GM12878 (cell line): Measurements from ENCODE around the gene TEX28. TPM values are rescaled to one million over a fixed set of nuclear protein-coding genes. Genes with fewer than 3 reads are reported as not detected.

Experiments
- ATAC-seq: fragments of 200-7000 bp; cut with Tn5 transposase; 3 replicates; pipeline ENCODE4 v1.9.1; 2020; ENCODE audit warnings: mild to moderate bottlenecking, moderate library complexity
- BruUV-seq: library from RNA; stranded (reverse); fragments of 400-500 nt; replicated peaks from 2 replicates; lab custom pipeline; 2021; lab: Mats Ljungman, UMichigan
- CTCF ChIA-PET: fragments of 300-600 bp; sonication (Branson Sonifier 250); formaldehyde crosslinking; extraction: SDS; loops from one replicate; lab custom pipeline; 2021; ENCODE audit warnings: inconsistent platforms; lab: Yijun Ruan, JAX
- POLR2A ChIA-PET: fragments of 350-600 bp; formaldehyde crosslinking; extraction: SDS; loops from one replicate; lab custom pipeline; 2021; ENCODE audit warnings: inconsistent platforms; lab: Charles Lee
- RAD21 ChIA-PET: fragments of 300-600 bp; sonication (Branson Sonifier 250); formaldehyde crosslinking; loops from one replicate; lab custom pipeline; 2023; ENCODE audit warnings: antibody characterized with exemption; ENCODE audit not compliant: unreplicated experiment; lab: Charles Lee
- SMC1A ChIA-PET: fragments of 300-600 bp; sonication (Branson Sonifier 250); formaldehyde crosslinking; loops from one replicate; lab custom pipeline; 2023; ENCODE audit not compliant: unreplicated experiment, uncharacterized antibody; lab: Charles Lee
- DNase-seq: peaks from one replicate; pipeline ENCODE4 v3.0.0-alpha.2; 2011; ENCODE audit warnings: low read depth, low spot score
- FAIRE-seq: peaks from 3 replicates; lab custom pipeline; 2011; peaks lifted over from hg19 to GRCh38; lab: Jason Lieb, UNC
- H2AFZ ChIP-seq: 2 replicates; pipeline ENCODE4 v1.6.0; 2011; ENCODE audit warnings: low read depth, low read length, control low read depth; ENCODE audit not compliant: control insufficient read depth
- H3K27ac ChIP-seq: 2 replicates; pipeline ENCODE4 v1.5.1; 2011; ENCODE audit warnings: control low read depth; ENCODE audit not compliant: control insufficient read depth, insufficient read depth
- H3K27me3 ChIP-seq, 2 experiments: replicated peaks in 1 of 2; 2 replicates each; pipeline versions ENCODE4 v1.6.0 to v1.6.1; 2011; ENCODE audit warnings: low read length in 1 of 2; ENCODE audit not compliant: control insufficient read depth in 2 of 2, insufficient read depth in 2 of 2
- H3K36me3 ChIP-seq, 2 experiments: 2 replicates each; pipeline ENCODE4 v1.5.1; 2011; ENCODE audit warnings: low read length in 1 of 2; ENCODE audit not compliant: control insufficient read depth in 2 of 2, insufficient read depth in 2 of 2
- H3K4me1 ChIP-seq: 2 replicates; pipeline ENCODE4 v1.6.1; 2011; ENCODE audit warnings: mild to moderate bottlenecking, low read length, moderate library complexity, mixed read lengths; ENCODE audit not compliant: control insufficient read depth, insufficient read depth
- H3K4me2 ChIP-seq: 2 replicates; pipeline ENCODE4 v1.6.0; 2011; ENCODE audit warnings: control low read depth; ENCODE audit not compliant: control insufficient read depth, insufficient read depth
- H3K4me3 ChIP-seq: fragments of 200-600 bp; sonication (generic); 2 replicates; pipeline ENCODE4 v1.5.1; 2016
- H3K79me2 ChIP-seq: 2 replicates; pipeline ENCODE4 v1.6.0; 2011; ENCODE audit warnings: low read length; ENCODE audit not compliant: control insufficient read depth, insufficient read depth
- H3K9ac ChIP-seq: 2 replicates; pipeline ENCODE4 v1.8.0; 2011; ENCODE audit warnings: low read length, control low read depth, mixed read lengths; ENCODE audit not compliant: control insufficient read depth, insufficient read depth
- H3K9me3 ChIP-seq: replicated peaks from 3 replicates; pipeline ENCODE4 v1.5.1; 2011; ENCODE audit warnings: mild to moderate bottlenecking, low read length; ENCODE audit not compliant: control insufficient read depth, insufficient read depth
- H4K20me1 ChIP-seq: 2 replicates; pipeline ENCODE4 v1.6.0; 2011; ENCODE audit not compliant: control insufficient read depth, insufficient read depth
- CTCF ChIP-seq, 3 experiments: IDR thresholded peaks in 2 of 3; conservative IDR thresholded peaks in 1 of 3; 2 replicates each; pipeline ENCODE4 v1.5.1; 2011; ENCODE audit warnings: low read depth in 3 of 3, low read length in 3 of 3, mild to moderate bottlenecking in 3 of 3, control low read depth in 2 of 3, moderate library complexity in 2 of 3, inconsistent platforms in 1 of 3, mixed read lengths in 1 of 3; ENCODE audit not compliant: control insufficient read depth in 2 of 3, insufficient read depth in 1 of 3; ENCODE audit errors: extremely low read depth in 1 of 3
- ESRRA ChIP-seq: IDR thresholded peaks from 2 replicates; pipeline ENCODE4 v1.6.1; 2012; ENCODE audit warnings: mild to moderate bottlenecking, low read length, improper control_type of control experiment
- MYB ChIP-seq: fragments of 150-350 bp; IDR thresholded peaks from 2 replicates; pipeline ENCODE4 v1.6.1; 2014; ENCODE audit warnings: mild to moderate bottlenecking, low read depth, low read length, borderline replicate concordance
- RAD21 ChIP-seq: IDR thresholded peaks from 2 replicates; pipeline ENCODE4 v1.6.1; 2011; ENCODE audit warnings: mild to moderate bottlenecking, low read depth, low read length, moderate library complexity; ENCODE audit not compliant: insufficient read depth
- RELA ChIP-seq: fragments of 450-650 bp; IDR thresholded peaks from 2 replicates; pipeline ENCODE4 v1.8.0; 2014; ENCODE audit warnings: borderline replicate concordance; ENCODE audit not compliant: partially characterized antibody
- RUNX3 ChIP-seq: IDR thresholded peaks from 2 replicates; pipeline ENCODE4 v1.6.1; 2012; ENCODE audit warnings: low read length, inconsistent platforms
- SIX5 ChIP-seq: IDR thresholded peaks from 2 replicates; pipeline ENCODE4 v1.6.1; 2011; ENCODE audit warnings: mild to moderate bottlenecking, low read depth, low read length, moderate library complexity; ENCODE audit not compliant: severe bottlenecking
- SP1 ChIP-seq: IDR thresholded peaks from one replicate; pipeline ENCODE4 v1.6.1; 2011; ENCODE audit warnings: low read depth, low read length
- SPI1 ChIP-seq: IDR thresholded peaks from 2 replicates; pipeline ENCODE4 v1.6.1; 2011; ENCODE audit warnings: low read depth, mild to moderate bottlenecking, low read length, moderate library complexity, borderline replicate concordance; ENCODE audit not compliant: insufficient read depth
- SREBF1 ChIP-seq: IDR thresholded peaks from 2 replicates; pipeline ENCODE4 v1.6.1; 2012; ENCODE audit warnings: mild to moderate bottlenecking, low read length
- WGBS: methylation state at CpG from one replicate; pipeline ENCODE4 v1.1.6; 2016; ENCODE audit warnings: low lambda C conversion rate; ENCODE audit not compliant: insufficient replicate concordance, insufficient coverage; ENCODE audit errors: missing lambda C conversion rate; 5-methylcytosine and 5-hydroxymethylcytosine counted together
- in situ Hi-C: fragments of 300-500 bp; cut with MboI; formaldehyde crosslinking; loops from 9 replicates; pipeline ENCODE4 v1.14.3; 2018; ENCODE audit warnings: mixed read lengths
- intact Hi-C: fragments of 100-400 bp; cut with micrococcal nuclease; formaldehyde crosslinking; loops from one replicate; pipeline ENCODE4 v1.14.2; 2022; ENCODE audit not compliant: unreplicated experiment
- polyA plus RNA-seq, 11 experiments: library from polyadenylated mRNA; depleted of rRNA in 4 of 11; unstranded in 6 of 11; stranded (reverse) in 5 of 11; fragments of >200 nt; fragmentation: Nextera tagmentation in 4 of 11; fragmentation: Illumina TruSeq in 1 of 11; extraction: Ambion mirVana in 4 of 11; extraction: Trizol in 1 of 11; gene quantifications; 1 replicate in 1 of 11; 2 replicates in 10 of 11; pipeline versions ENCODE4 v1.2.1 to v1.2.3, GENCODE V29; 2011 to 2016; ENCODE audit warnings: inconsistent platforms in 2 of 11, missing spikeins in 2 of 11, low read depth in 1 of 11
- total RNA-seq, 4 experiments: library from RNA; depleted of rRNA in 3 of 4; stranded (reverse); fragments of >200 nt in 3 of 4; fragmentation: Illumina TruSeq in 1 of 4; extraction: Trizol in 1 of 4; gene quantifications; 2 replicates each; pipeline versions ENCODE4 v1.2.1 to v1.2.3, GENCODE V29; 2013 to 2021
- TF ChIP-seq, protein P1 (sequence below): fragments of 450-650 bp; IDR thresholded peaks from 2 replicates; pipeline ENCODE4 v1.6.1; 2014; ENCODE audit warnings: mild to moderate bottlenecking
- TF ChIP-seq, protein P2 (sequence below): fragments of 450-650 bp; conservative IDR thresholded peaks from 2 replicates; pipeline ENCODE4 v1.6.1; 2017; ENCODE audit warnings: mild to moderate bottlenecking, moderate library complexity

TEX28 gene
- total and polyA plus RNA-seq, 10 of the 15 experiments (the other 5 are each of a cell fraction or from before 2014, with no cell fraction given): not detected

- ChIA-PET SMC1A (interaction anchor here (1.4 kb wide), 1 partner anchor 9 kb away, joined by 4 read pairs; no protein-coding TSS in a partner anchor), RAD21 (interaction anchor here (0.8 to 1.1 kb wide), 2 partner anchors 12 to 52 kb away, joined by 3 to 5 read pairs; partner anchors contain the start of gene FLNA), POLR2A (interaction anchor here (0.7 kb wide), 1 partner anchor 229 kb away, joined by 5 read pairs; no protein-coding TSS in a partner anchor), CTCF (no interaction called here)
- in situ Hi-C loops: loop anchor here (25.0 kb wide), 1 partner anchor 184 kb away; the partner anchor contains the start of gene OPN1LW
- H3K9ac ChIP-seq: no peak overlapping the region
- H3K4me3 ChIP-seq: no peak overlapping the region
- H4K20me1 ChIP-seq: no peaks in the 10 kb centered on the region
- H3K9me3 ChIP-seq: no peaks in the 10 kb centered on the region
- no peak overlapping the region for H3K27ac ChIP-seq
- no peaks in the 10 kb centered on the region for H3K79me2 ChIP-seq
- no peak overlapping the region for H2AFZ ChIP-seq
- 66% methylated on average over 10 of the region's 10 CpGs for WGBS
- H3K36me3 ChIP-seq: no peaks in the 10 kb centered on the region
- ATAC-seq (peak; percentile 41; the same call in 2 of the 3 replicates), DNase-seq (no peak), FAIRE-seq (no peak)
- BruUV-seq: no TSS peak
- H3K4me1 ChIP-seq: peaks cover 16% of the 10 kb centered on the region
- H3K4me2 ChIP-seq: 0 out of 2 replicates have a peak overlapping the region, but pooled peaks have one; percentile 17
- TF ChIP-seq SP1: no peak
- TF ChIP-seq SIX5: no peak
- peak in 2 of 3 experiments; percentile 8 to 56; a peak in 3 of 6 replicates for TF ChIP-seq CTCF (IDR thresholded peaks at IDR 0.05 in 2 of 3, conservative IDR thresholded peaks at IDR 0.05 in 1 of 3; ENCODE audit: control insufficient read depth in 2 of 3, extremely low read depth in 1 of 3, insufficient read depth in 1 of 3, low read depth in 3 of 3, low read length in 3 of 3)
- TF ChIP-seq, protein P1, sequence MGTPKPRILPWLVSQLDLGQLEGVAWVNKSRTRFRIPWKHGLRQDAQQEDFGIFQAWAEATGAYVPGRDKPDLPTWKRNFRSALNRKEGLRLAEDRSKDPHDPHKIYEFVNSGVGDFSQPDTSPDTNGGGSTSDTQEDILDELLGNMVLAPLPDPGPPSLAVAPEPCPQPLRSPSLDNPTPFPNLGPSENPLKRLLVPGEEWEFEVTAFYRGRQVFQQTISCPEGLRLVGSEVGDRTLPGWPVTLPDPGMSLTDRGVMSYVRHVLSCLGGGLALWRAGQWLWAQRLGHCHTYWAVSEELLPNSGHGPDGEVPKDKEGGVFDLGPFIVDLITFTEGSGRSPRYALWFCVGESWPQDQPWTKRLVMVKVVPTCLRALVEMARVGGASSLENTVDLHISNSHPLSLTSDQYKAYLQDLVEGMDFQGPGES: no peak
- TF ChIP-seq SPI1: no peak
- no peak for TF ChIP-seq RELA
- no peak for TF ChIP-seq SREBF1
- no peak for TF ChIP-seq MYB
- TF ChIP-seq RUNX3: no peak
- TF ChIP-seq RAD21: 0 out of 2 replicates have a peak, but pooled peaks have one; percentile 34
- TF ChIP-seq, protein P2, sequence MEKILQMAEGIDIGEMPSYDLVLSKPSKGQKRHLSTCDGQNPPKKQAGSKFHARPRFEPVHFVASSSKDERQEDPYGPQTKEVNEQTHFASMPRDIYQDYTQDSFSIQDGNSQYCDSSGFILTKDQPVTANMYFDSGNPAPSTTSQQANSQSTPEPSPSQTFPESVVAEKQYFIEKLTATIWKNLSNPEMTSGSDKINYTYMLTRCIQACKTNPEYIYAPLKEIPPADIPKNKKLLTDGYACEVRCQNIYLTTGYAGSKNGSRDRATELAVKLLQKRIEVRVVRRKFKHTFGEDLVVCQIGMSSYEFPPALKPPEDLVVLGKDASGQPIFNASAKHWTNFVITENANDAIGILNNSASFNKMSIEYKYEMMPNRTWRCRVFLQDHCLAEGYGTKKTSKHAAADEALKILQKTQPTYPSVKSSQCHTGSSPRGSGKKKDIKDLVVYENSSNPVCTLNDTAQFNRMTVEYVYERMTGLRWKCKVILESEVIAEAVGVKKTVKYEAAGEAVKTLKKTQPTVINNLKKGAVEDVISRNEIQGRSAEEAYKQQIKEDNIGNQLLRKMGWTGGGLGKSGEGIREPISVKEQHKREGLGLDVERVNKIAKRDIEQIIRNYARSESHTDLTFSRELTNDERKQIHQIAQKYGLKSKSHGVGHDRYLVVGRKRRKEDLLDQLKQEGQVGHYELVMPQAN: no peak
- TF ChIP-seq ESRRA: no peak
- intact Hi-C loops: no loop called here
- H3K27me3 ChIP-seq: no peaks in the 10 kb centered on the region
These were observed 26.7 kb upstream of the TEX28 start for GRCh38 chrX:154321594-154321993.
